Activated CD8-positive, alpha-beta memory T cell treated with anti-CD3 and anti-CD28 coated beads for 4 hours (primary cell): ENCODE results near the gene ATXN7L1.
"Not testable (repeated sequence)": the region's sequence is repeated elsewhere in the genome, so short reads cannot be mapped to it uniquely, and the experiment has no call there.

ENCODE experiments used
- DNase-seq, 2 donors: peaks; one replicate each; pipeline ENCODE4 v3.0.0-alpha.2; 2020; ENCODE audit warnings: low read depth in 2 of 2

ATXN7L1 gene

GRCh38 chr7:105707381-105707780 is 169.0 kb downstream of the ATXN7L1 start:
- no peak for DNase-seq

- DNase-seq = no peak
Observed at GRCh38 chr7:105705427-105705826, 171.0 kb downstream of the ATXN7L1 start.

GRCh38 chr7:105703207-105703930 is 173.0 kb downstream of the ATXN7L1 start:
- no peak for DNase-seq

GRCh38 chr7:105699568-105700236 is 176.7 kb downstream of the ATXN7L1 start:
- no peak for DNase-seq

- DNase-seq = no peak
Observed at GRCh38 chr7:105698531-105698930, 177.9 kb downstream of the ATXN7L1 start.

- no peak for DNase-seq
Observed at GRCh38 chr7:105697753-105698152, 178.6 kb downstream of the ATXN7L1 start.

GRCh38 chr7:105697169-105697568 is 179.2 kb downstream of the ATXN7L1 start:
- not testable (repeated sequence) for DNase-seq

GRCh38 chr7:105693576-105693975 is 182.8 kb downstream of the ATXN7L1 start:
- DNase-seq = no peak

GRCh38 chr7:105691680-105692564 is 184.5 kb downstream of the ATXN7L1 start:
- peak; percentile 16 to 19 for DNase-seq

GRCh38 chr7:105691082-105691679 is 185.2 kb downstream of the ATXN7L1 start:
- DNase-seq = no peak

GRCh38 chr7:105690325-105690945 is 186.0 kb downstream of the ATXN7L1 start:
- DNase-seq = no peak

GRCh38 chr7:105689067-105689819 is 187.2 kb downstream of the ATXN7L1 start:
- DNase-seq = no peak

GRCh38 chr7:105688617-105689016 is 187.8 kb downstream of the ATXN7L1 start:
- no peak for DNase-seq

GRCh38 chr7:105685161-105685560 is 191.2 kb downstream of the ATXN7L1 start:
- DNase-seq = no peak

- DNase-seq = no peak
Observed at GRCh38 chr7:105682341-105683060, 193.9 kb downstream of the ATXN7L1 start.

- DNase-seq = no peak
Observed at GRCh38 chr7:105680505-105681187, 195.8 kb downstream of the ATXN7L1 start.

GRCh38 chr7:105678811-105679495 is 197.4 kb downstream of the ATXN7L1 start:
- no peak for DNase-seq

- peak in 1 of 2 donors; percentile 2 for DNase-seq
Observed at GRCh38 chr7:105677817-105678573, 198.4 kb downstream of the ATXN7L1 start.
